ENCODE measurements around the gene PIWIL4. TPM values are rescaled to one million over a fixed set of nuclear protein-coding genes. Genes with fewer than 3 reads are reported as not detected.

The PIWIL4 gene
- total and polyA plus RNA-seq, 7 experiments from 2014 or later = 0.59 to 3.1 (median 1.2) TPM

DNA sequence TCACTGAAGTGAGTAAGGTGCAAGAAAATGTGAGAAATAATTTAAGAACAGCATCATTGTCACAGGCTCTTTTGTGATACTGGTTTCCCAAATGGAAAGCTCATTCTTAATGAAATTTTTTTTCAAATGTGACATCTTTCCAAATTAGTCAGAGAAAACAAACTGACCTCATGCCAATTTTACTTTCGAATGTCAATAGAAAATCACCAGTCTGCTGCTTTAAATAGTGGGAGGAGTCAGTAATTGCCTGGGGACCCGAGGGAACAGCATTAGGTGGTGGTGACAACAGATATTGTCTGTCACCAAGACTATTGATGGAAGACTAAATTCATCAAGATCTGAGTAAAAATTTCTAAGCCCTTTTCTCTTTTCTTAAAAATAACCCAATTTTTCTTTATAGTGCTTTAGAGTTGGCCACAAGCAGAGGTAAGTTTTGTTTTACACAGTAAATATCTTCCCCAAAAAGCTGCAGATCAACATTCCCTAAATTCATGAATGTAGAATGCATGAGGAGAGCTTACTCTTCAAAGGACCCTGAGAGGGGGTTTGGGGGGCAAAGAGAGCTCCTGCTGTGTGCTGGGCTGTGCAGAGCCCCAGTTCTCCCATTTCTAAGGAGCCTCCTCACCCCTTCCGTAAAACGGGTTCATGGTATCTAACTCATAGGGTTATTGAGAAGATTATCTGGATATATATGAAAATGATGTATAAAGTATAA, 95.1 kb downstream of the PIWIL4 start:
- POLR2A ChIA-PET = no interaction called here
- Mint-ChIP-seq H3K4me1 (peaks cover 0 to 7% (median 0%) of the 10 kb centered on the region in 7 donors), H3K9me3 (no peaks in the 10 kb centered on the region)

DNA sequence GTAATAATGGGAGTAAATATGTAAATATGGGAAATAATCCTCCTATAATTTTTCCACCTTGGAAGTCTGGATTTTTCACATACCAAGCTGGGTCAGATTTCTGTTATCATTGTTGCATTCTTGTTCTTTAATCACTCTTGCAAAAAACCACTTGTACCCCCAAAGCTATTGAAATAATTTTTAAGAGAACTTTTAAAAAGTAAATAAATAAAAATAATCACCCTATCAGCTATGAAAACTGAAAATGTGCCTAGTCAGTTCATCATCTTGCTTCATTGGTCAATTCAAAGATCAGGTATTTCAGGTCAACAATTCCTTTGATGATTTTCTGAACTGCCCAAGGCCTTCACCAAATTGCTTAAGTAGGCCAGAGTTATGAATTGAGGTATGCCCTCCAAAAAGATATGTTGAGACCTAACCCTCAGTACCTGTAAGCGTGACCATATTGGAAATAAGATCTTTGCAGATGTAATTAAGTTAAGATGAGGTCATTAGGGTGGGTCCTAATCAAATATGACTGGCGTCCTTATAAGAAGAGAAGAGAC, 95.8 kb downstream of the PIWIL4 start:
- ATAC-seq = no peak

More for the DNA sequence above, 95.1 kb downstream of the PIWIL4 start:
- Histone ChIP-seq H3K4me1 (ENCODE audit: control insufficient read depth in 2 of 2, insufficient read depth in 2 of 2, low read length in 2 of 2) (no peaks in the 10 kb centered on the region), H3K9me3 (ENCODE audit: control insufficient read depth in 2 of 3, low read length in 3 of 3) (no peaks in the 10 kb centered on the region), H3K4me3 (ENCODE audit: low read length) (no peak overlapping the region), H3K36me3 (ENCODE audit: control insufficient read depth in 2 of 3, insufficient read depth in 3 of 3, low read length in 3 of 3) (no peaks in the 10 kb centered on the region), H3K27ac (ENCODE audit: low read depth, low read length) (no peak overlapping the region), H3K27me3 (ENCODE audit: control insufficient read depth in 2 of 2, insufficient read depth in 2 of 2, low read length in 2 of 2) (no peaks in the 10 kb centered on the region)
- H3K27ac Mint-ChIP-seq = no peak overlapping the region
- ATAC-seq (no peak), DNase-seq (no peak)
- CTCF ChIA-PET = no interaction called here
- no peaks in the 10 kb centered on the region for H3K36me3 Mint-ChIP-seq
- intact Hi-C loops (cut with micrococcal nuclease) = no loop called here
- H3K27me3 Mint-ChIP-seq = peaks cover 0 to 31% (median 16%) of the 10 kb centered on the region in 5 donors
- H3K4me3 Mint-ChIP-seq = no peak overlapping the region

DNA sequence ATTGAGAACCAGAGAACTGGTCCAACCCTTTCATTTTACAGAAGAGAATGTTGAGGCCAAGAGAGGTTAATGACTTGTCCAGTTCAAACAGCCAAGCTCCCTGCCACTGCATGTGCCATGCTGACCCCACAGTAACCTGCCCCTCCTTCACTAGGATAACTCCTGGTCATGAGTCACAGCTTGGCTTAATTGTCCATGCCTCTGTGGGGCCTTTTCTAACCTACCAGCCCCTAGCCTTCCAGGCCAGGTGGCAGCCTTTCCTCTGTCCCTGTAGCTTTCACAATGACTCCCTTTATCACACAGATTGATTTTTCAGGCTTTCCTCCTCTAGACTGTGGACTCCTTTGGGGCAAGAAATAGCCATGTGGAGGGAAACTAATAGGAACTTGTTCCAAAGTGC, 97.2 kb downstream of the PIWIL4 start:
- Mint-ChIP-seq H3K9me3 (no peaks in the 10 kb centered on the region), H3K4me3 (no peak overlapping the region), H3K36me3 (no peaks in the 10 kb centered on the region), H3K27ac (no peak overlapping the region), H3K27me3 (peaks cover 0 to 20% (median 7%) of the 10 kb centered on the region in 5 donors), H3K4me1 (peaks cover 0 to 7% (median 0%) of the 10 kb centered on the region in 7 donors)
- Histone ChIP-seq H3K27ac (ENCODE audit: low read depth, low read length) (no peak overlapping the region), H3K27me3 (ENCODE audit: control insufficient read depth in 2 of 2, insufficient read depth in 2 of 2, low read length in 2 of 2) (no peaks in the 10 kb centered on the region), H3K4me3 (ENCODE audit: low read length) (no peak overlapping the region), H3K9me3 (ENCODE audit: control insufficient read depth in 2 of 3, low read length in 3 of 3) (no peaks in the 10 kb centered on the region), H3K36me3 (ENCODE audit: control insufficient read depth in 2 of 3, insufficient read depth in 3 of 3, low read length in 3 of 3) (no peaks in the 10 kb centered on the region), H3K4me1 (ENCODE audit: control insufficient read depth in 2 of 2, insufficient read depth in 2 of 2, low read length in 2 of 2) (no peaks in the 10 kb centered on the region)
- ChIA-PET CTCF (interaction anchor here (0.6 kb wide), 1 partner anchor 94 kb away, joined by 3 read pairs; no protein-coding TSS in a partner anchor), POLR2A (no interaction called here)
- ATAC-seq (no peak), DNase-seq (no peak)
- intact Hi-C loops (cut with micrococcal nuclease) = no loop called here

More for the DNA sequence above, 95.8 kb downstream of the PIWIL4 start:
- Mint-ChIP-seq H3K27me3 (peaks cover 0 to 26% (median 13%) of the 10 kb centered on the region in 5 donors), H3K9me3 (no peaks in the 10 kb centered on the region), H3K36me3 (no peaks in the 10 kb centered on the region), H3K4me3 (no peak overlapping the region), H3K4me1 (peaks cover 0 to 7% (median 0%) of the 10 kb centered on the region in 7 donors), H3K27ac (no peak overlapping the region)
- Histone ChIP-seq H3K27ac (ENCODE audit: low read depth, low read length) (no peak overlapping the region), H3K9me3 (ENCODE audit: control insufficient read depth in 2 of 3, low read length in 3 of 3) (no peaks in the 10 kb centered on the region), H3K4me1 (ENCODE audit: control insufficient read depth in 2 of 2, insufficient read depth in 2 of 2, low read length in 2 of 2) (no peaks in the 10 kb centered on the region), H3K4me3 (ENCODE audit: low read length) (no peak overlapping the region), H3K36me3 (ENCODE audit: control insufficient read depth in 2 of 3, insufficient read depth in 3 of 3, low read length in 3 of 3) (no peaks in the 10 kb centered on the region), H3K27me3 (ENCODE audit: control insufficient read depth in 2 of 2, insufficient read depth in 2 of 2, low read length in 2 of 2) (no peaks in the 10 kb centered on the region)
- intact Hi-C loops (cut with micrococcal nuclease) = no loop called here
- ChIA-PET POLR2A (no interaction called here), CTCF (no interaction called here)
- no peak for DNase-seq

DNA sequence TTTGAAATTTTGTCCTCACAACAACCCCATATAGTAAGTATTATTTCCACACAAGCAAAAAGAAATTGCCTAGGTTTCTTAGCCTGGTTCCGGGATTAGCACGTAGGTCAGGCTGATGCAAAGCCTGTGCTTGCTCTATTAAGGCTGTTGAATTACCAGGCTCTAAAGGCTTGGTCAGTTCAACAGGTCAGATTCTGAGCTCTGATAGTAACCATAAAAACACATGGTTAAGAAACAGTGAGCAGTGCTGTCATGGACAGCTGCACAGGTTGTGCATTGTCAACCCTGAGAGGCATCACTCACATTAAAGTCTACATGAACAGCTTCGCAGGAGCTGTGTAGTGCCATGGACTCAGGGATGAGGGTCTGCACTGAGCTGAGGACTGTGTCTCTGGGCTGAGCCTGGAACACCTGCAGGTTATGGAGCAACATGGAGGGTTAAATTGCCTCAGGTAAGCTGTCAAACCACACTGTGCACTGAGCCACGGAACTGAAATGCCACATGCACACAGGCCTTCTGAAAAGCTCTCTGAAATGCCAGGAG, 98.0 kb downstream of the PIWIL4 start:
- no peak for ATAC-seq
- Mint-ChIP-seq H3K27ac (no peak overlapping the region), H3K4me3 (no peak overlapping the region), H3K4me1 (peaks cover 0 to 7% (median 0%) of the 10 kb centered on the region in 7 donors), H3K27me3 (peaks cover 0 to 16% (median 6%) of the 10 kb centered on the region in 5 donors), H3K36me3 (no peaks in the 10 kb centered on the region), H3K9me3 (no peaks in the 10 kb centered on the region)
- Histone ChIP-seq H3K36me3 (ENCODE audit: control insufficient read depth in 2 of 3, insufficient read depth in 3 of 3, low read length in 3 of 3) (no peaks in the 10 kb centered on the region), H3K4me1 (ENCODE audit: control insufficient read depth in 2 of 2, insufficient read depth in 2 of 2, low read length in 2 of 2) (no peaks in the 10 kb centered on the region), H3K27me3 (ENCODE audit: control insufficient read depth in 2 of 2, insufficient read depth in 2 of 2, low read length in 2 of 2) (no peaks in the 10 kb centered on the region), H3K9me3 (ENCODE audit: control insufficient read depth in 2 of 3, low read length in 3 of 3) (no peaks in the 10 kb centered on the region), H3K4me3 (ENCODE audit: low read length) (no peak overlapping the region), H3K27ac (ENCODE audit: low read depth, low read length) (no peak overlapping the region)
- ChIA-PET CTCF (interaction anchor here (0.5 to 0.6 kb wide), 2 partner anchors 9 to 93 kb away, joined by 3 read pairs; no protein-coding TSS in a partner anchor), POLR2A (no interaction called here)
- intact Hi-C loops (cut with micrococcal nuclease) = no loop called here
- DNase-seq = no peak

DNA sequence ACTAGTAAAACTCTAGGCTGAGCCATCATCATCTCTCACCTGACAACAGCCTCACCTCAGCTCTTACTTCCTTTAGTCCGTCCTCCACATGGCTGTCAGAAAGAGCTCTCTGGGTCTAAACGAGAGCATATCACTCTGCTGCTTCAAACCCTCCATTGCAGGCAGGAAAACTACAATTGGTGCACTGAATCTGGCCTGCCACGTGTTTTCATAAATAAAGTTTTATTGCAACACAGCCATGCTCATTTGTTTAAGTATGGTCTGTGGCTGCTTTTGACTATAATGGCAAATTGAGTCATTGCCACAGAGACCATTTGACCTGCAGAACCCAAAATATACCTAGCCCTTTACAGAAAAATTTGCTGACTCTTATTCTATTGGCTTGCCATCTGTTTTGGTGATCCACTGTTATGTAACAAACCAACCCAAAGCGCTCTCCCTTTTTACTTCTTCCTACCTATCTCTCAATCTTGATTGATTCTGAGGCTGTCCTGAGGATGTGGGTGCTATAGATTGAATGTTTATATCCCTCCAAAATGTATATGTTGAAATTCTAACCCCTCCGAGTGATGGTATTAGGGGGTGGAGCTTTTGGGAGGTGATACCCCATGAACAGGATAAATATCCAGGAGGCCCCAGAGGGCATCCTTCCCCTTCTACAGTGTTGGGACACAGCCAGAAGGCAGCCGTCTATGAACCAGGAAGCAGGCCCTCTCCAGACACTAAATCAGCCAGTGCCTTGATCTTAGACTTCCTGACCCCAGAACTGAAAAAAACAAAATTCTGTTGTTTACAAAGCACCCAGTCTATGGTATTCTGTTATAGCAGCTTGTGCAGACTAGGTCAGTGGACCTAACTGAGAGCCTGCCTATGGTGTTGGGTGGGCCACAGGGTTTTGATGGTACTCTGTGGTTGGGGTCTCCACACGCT, 99.9 kb downstream of the PIWIL4 start:
- Histone ChIP-seq H3K9me3 (ENCODE audit: control insufficient read depth in 2 of 3, low read length in 3 of 3) (no peaks in the 10 kb centered on the region), H3K36me3 (ENCODE audit: control insufficient read depth in 2 of 3, insufficient read depth in 3 of 3, low read length in 3 of 3) (no peaks in the 10 kb centered on the region), H3K27ac (ENCODE audit: low read depth, low read length) (no peak overlapping the region), H3K4me1 (ENCODE audit: control insufficient read depth in 2 of 2, insufficient read depth in 2 of 2, low read length in 2 of 2) (no peaks in the 10 kb centered on the region), H3K27me3 (ENCODE audit: control insufficient read depth in 2 of 2, insufficient read depth in 2 of 2, low read length in 2 of 2) (no peaks in the 10 kb centered on the region), H3K4me3 (ENCODE audit: low read length) (no peak overlapping the region)
- Mint-ChIP-seq H3K4me3 (no peak overlapping the region), H3K27me3 (peaks cover 0 to 13% (median 0%) of the 10 kb centered on the region in 5 donors), H3K4me1 (no peaks in the 10 kb centered on the region), H3K9me3 (no peaks in the 10 kb centered on the region), H3K27ac (no peak overlapping the region), H3K36me3 (no peaks in the 10 kb centered on the region)
- intact Hi-C loops (cut with micrococcal nuclease) = no loop called here
- ChIA-PET POLR2A (no interaction called here), CTCF (no interaction called here)
- DNase-seq (no peak), ATAC-seq (no peak)

DNA sequence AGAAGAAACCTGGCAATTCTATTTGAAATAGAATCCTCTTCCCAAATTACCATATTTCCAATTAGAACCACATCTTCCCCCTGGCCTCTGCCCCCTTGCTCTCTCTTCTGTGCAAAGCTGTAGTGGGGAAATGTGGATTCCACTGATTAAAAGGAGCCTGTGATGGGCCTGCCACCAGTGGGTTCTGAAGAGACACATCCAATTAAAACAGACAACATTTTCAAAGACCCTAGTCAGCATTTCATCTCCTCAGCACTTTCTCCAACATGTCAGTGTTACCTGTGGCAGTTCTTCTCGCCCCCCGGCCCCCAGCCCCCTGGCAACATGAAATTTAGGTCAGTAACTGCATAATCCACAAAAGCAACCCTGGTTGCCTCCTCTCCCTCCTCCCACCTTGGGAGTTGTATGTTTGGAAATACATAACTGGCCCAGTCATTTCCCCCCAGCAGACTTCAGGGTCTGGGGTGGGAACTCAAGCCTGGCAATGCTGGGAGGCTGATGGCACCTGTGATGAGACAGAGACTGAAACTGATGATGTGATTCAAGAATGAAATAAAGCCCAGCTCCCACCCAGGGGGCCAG, 101.1 kb downstream of the PIWIL4 start:
- ChIA-PET POLR2A (no interaction called here), CTCF (no interaction called here)
- no peak overlapping the region for H3K27ac ChIP-seq (ENCODE audit: low read depth, low read length)
- H3K36me3 ChIP-seq (ENCODE audit: control insufficient read depth in 2 of 3, insufficient read depth in 3 of 3, low read length in 3 of 3) = no peaks in the 10 kb centered on the region
- Mint-ChIP-seq H3K27me3 (peaks cover 0 to 13% (median 0%) of the 10 kb centered on the region in 5 donors), H3K4me1 (no peaks in the 10 kb centered on the region), H3K9me3 (peaks cover 0 to 2% (median 0%) of the 10 kb centered on the region in 11 donors), H3K27ac (no peak overlapping the region), H3K36me3 (no peaks in the 10 kb centered on the region), H3K4me3 (no peak overlapping the region)
- DNase-seq = no peak
- H3K9me3 ChIP-seq (ENCODE audit: control insufficient read depth in 2 of 3, low read length in 3 of 3) = no peaks in the 10 kb centered on the region
- no peaks in the 10 kb centered on the region for H3K27me3 ChIP-seq (ENCODE audit: control insufficient read depth in 2 of 2, insufficient read depth in 2 of 2, low read length in 2 of 2)
- no peaks in the 10 kb centered on the region for H3K4me1 ChIP-seq (ENCODE audit: control insufficient read depth in 2 of 2, insufficient read depth in 2 of 2, low read length in 2 of 2)
- intact Hi-C loops (cut with micrococcal nuclease) = no loop called here
- no peak for ATAC-seq
- no peak overlapping the region for H3K4me3 ChIP-seq (ENCODE audit: low read length)

Data from naive thymus-derived CD4-positive, alpha-beta T cell (primary cell).